ENCODE measurements around the gene CEP95.
A peak's percentile ranks its signal among the peaks of the same experiment; 100 is the strongest.

CEP95 gene

GRCh38 chr17:64502021-64502420 is 4.8 kb upstream of the CEP95 start:
- Histone ChIP-seq H3K27ac (peak overlapping the region; percentile 99 to 100), H3K4me3 (no peak overlapping the region), H3K4me1 (peaks cover 8 to 74% (median 48%) of the 10 kb centered on the region in 4 donors), H3K27me3 (no peaks in the 10 kb centered on the region), H3K36me3 (peaks cover 62 to 82% (median 63%) of the 10 kb centered on the region in 3 donors), H3K9me3 (no peaks in the 10 kb centered on the region)
- intact Hi-C loops (cut with DNase I; ENCODE audit: low total_unique reads): no loop called here
- DNase-seq: no peak
- no peak for TF ChIP-seq CTCF (IDR thresholded peaks at IDR 0.05)

GRCh38 chr17:64502809-64503208 is 4.0 kb upstream of the CEP95 start:
- Histone ChIP-seq H3K4me3 (peak overlapping the region in 1 of 2 donors; percentile 88), H3K27me3 (no peaks in the 10 kb centered on the region), H3K9me3 (no peaks in the 10 kb centered on the region), H3K27ac (peak overlapping the region; percentile 99 to 100), H3K4me1 (peaks cover 8 to 69% (median 41%) of the 10 kb centered on the region in 4 donors), H3K36me3 (peaks cover 59 to 77% (median 61%) of the 10 kb centered on the region in 3 donors)
- intact Hi-C loops (cut with DNase I; ENCODE audit: low total_unique reads): no loop called here
- no peak for DNase-seq
- TF ChIP-seq CTCF (IDR thresholded peaks at IDR 0.05): no peak

GRCh38 chr17:64503341-64503740 is 3.4 kb upstream of the CEP95 start:
- no peaks in the 10 kb centered on the region for H3K9me3 ChIP-seq
- intact Hi-C loops (cut with DNase I; ENCODE audit: low total_unique reads): no loop called here
- peaks cover 8 to 69% (median 46%) of the 10 kb centered on the region in 4 donors for H3K4me1 ChIP-seq
- no peaks in the 10 kb centered on the region for H3K27me3 ChIP-seq
- H3K27ac ChIP-seq: peak overlapping the region; percentile 99 to 100
- H3K36me3 ChIP-seq: peaks cover 58 to 72% (median 58%) of the 10 kb centered on the region in 3 donors
- H3K4me3 ChIP-seq: peak overlapping the region in 1 of 2 donors; percentile 88
- no peak for DNase-seq
- TF ChIP-seq CTCF (IDR thresholded peaks at IDR 0.05): no peak

- no peak for TF ChIP-seq CTCF (IDR thresholded peaks at IDR 0.05)
- Histone ChIP-seq H3K4me1 (peaks cover 8 to 69% (median 53%) of the 10 kb centered on the region in 4 donors), H3K27ac (peak overlapping the region; percentile 99 to 100), H3K36me3 (peaks cover 52 to 67% (median 58%) of the 10 kb centered on the region in 3 donors), H3K4me3 (peak overlapping the region; percentile 88 to 97), H3K9me3 (no peaks in the 10 kb centered on the region), H3K27me3 (no peaks in the 10 kb centered on the region)
- no peak for DNase-seq
- intact Hi-C loops (cut with DNase I; ENCODE audit: low total_unique reads): no loop called here
Observed at GRCh38 chr17:64503821-64504768, 2.7 kb upstream of the CEP95 start.

GRCh38 chr17:64504769-64505339 is 1.9 kb upstream of the CEP95 start:
- H3K4me3 ChIP-seq: peak overlapping the region; percentile 88 to 97
- no peaks in the 10 kb centered on the region for H3K27me3 ChIP-seq
- H3K4me1 ChIP-seq: peaks cover 8 to 69% (median 57%) of the 10 kb centered on the region in 4 donors
- no peak for DNase-seq
- H3K36me3 ChIP-seq: peaks cover 50 to 65% (median 51%) of the 10 kb centered on the region in 3 donors
- no peak for TF ChIP-seq CTCF (IDR thresholded peaks at IDR 0.05)
- no peaks in the 10 kb centered on the region for H3K9me3 ChIP-seq
- intact Hi-C loops (cut with DNase I; ENCODE audit: low total_unique reads): no loop called here
- peak overlapping the region; percentile 99 to 100 for H3K27ac ChIP-seq

All from tibial artery (tissue), 4 donors.